ENCODE measurements around the gene CTNNBL1. TPM values are rescaled to one million over a fixed set of nuclear protein-coding genes. Genes with fewer than 3 reads are reported as not detected.

Gene CTNNBL1
- total and polyA plus RNA-seq, 2 donors (not counting 3 experiments of a cell fraction or from before 2014, with no cell fraction given): 20.8 to 60.2 TPM

DNA sequence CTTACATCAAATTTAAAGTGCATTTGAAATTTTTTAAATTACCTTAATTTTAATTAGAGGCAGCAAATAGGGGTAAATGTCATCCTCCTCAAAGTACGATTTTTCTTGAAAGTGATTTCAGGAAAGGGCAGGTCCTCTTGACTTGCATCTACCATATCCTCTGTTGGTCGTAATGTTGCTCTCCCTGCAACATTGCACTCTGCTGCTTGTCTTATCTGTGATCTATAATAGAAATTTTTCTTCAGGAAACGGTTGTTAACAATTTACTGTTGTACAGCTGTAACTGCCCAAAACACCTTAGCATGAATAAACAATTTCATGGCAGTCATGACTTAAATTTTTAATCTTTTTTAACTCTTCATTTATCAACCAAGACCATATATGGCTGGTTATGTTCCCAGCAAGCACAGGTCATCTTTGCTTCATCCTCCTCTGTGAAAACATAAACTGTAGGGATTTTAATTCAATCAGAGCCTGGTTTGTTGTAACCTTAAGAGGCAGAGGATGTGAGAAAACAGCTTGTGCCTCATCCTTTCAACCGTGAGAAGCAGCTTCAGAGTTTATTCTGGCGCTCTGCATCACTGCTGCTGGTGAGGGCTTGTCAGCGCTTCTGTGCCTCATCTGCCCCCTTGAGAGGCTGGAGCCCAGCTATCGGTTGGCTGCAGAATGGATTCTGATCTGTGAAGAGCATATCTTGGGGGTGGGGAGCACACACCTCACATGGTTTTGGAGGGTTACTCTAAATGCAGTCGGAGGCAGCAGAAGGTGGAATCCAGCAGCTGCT, 56.0 kb downstream of the CTNNBL1 start:
- H3K4me3 ChIP-seq (replicated peaks in 1 of 3; ENCODE audit: insufficient read depth in 1 of 3, low read depth in 1 of 3, low read length in 3 of 3): no peak overlapping the region
- no peaks in the 10 kb centered on the region for H3K9me1 ChIP-seq (replicated peaks; ENCODE audit: control insufficient read depth, extremely low read depth, insufficient read depth, low read length)
- ChIA-PET POLR2A (no interaction called here), CTCF (interaction anchor here (1.4 to 1.9 kb wide), 2 partner anchors 15 to 186 kb away, joined by 4 to 5 read pairs; no protein-coding TSS in a partner anchor)
- no peak overlapping the region for H3K9ac ChIP-seq (replicated peaks; ENCODE audit: extremely low read depth, insufficient read depth, low read length)
- H4K20me1 ChIP-seq (replicated peaks; ENCODE audit: control insufficient read depth, extremely low read depth, insufficient read depth, low read length): no peaks in the 10 kb centered on the region
- no peaks in the 10 kb centered on the region for H3K9me3 ChIP-seq (replicated peaks; ENCODE audit: control insufficient read depth, insufficient read depth, low read length)
- H2AFZ ChIP-seq (ENCODE audit: low read depth, low read length): no peak overlapping the region
- BruUV-seq (replicated peaks): no TSS peak
- intact Hi-C loops (cut with micrococcal nuclease) (no loop called here), dilution Hi-C loops (cut with MboI; ENCODE audit: extremely low pct_ligation_motif_present, low sequenced_read_pairs) (no loop called here)
- no peaks in the 10 kb centered on the region for H3K4me1 ChIP-seq (ENCODE audit: control insufficient read depth, extremely low read depth, insufficient read depth, low read length)
- TF ChIP-seq POLR2AphosphoS5 (IDR thresholded peaks at IDR 0.05; ENCODE audit: insufficient read depth, low read depth, low read length): no peak
- H3K27ac ChIP-seq (ENCODE audit: insufficient read depth, low read depth, low read length): no peak overlapping the region
- no peaks in the 10 kb centered on the region for H3K27me3 ChIP-seq (ENCODE audit: control insufficient read depth in 2 of 2, insufficient read depth in 2 of 2, low read length in 2 of 2)
- FAIRE-seq (no peak), DNase-seq (ENCODE audit: low read depth, low spot score) (no peak)
- H3K36me3 ChIP-seq (ENCODE audit: control insufficient read depth in 2 of 2, extremely low read depth in 1 of 2, insufficient read depth in 2 of 2, low read length in 2 of 2): peaks cover 0 to 2% of the 10 kb centered on the region in 2 experiments
- H3K4me2 ChIP-seq (ENCODE audit: insufficient read depth, low read length): no peak overlapping the region
- H3K79me2 ChIP-seq (ENCODE audit: control insufficient read depth, insufficient read depth, low read length): no peaks in the 10 kb centered on the region

DNA sequence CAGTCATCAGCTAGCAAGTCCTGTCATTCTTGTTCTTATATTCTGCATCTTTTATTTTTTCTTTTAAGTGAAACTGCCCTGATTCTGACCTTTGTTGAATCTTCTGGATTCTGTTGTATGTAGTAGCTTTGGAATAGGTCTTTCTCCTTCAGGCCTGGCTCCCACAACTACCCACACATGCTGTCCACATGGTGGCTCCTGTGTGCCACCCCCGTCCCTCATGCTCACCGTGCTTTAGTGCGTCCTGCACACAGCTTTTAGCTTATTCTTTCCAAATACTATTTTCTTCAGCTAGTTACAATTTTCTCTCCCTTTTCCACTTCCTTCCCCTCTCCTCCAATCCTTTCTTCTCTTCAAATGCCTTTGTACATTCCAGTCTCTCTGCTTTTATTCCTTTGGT, 61.8 kb downstream of the CTNNBL1 start:
- Histone ChIP-seq H3K36me3 (ENCODE audit: control insufficient read depth in 2 of 2, extremely low read depth in 1 of 2, insufficient read depth in 2 of 2, low read length in 2 of 2) (no peaks in the 10 kb centered on the region), H3K27ac (ENCODE audit: insufficient read depth, low read depth, low read length) (no peak overlapping the region), H3K9ac (replicated peaks; ENCODE audit: extremely low read depth, insufficient read depth, low read length) (no peak overlapping the region), H3K4me3 (replicated peaks in 1 of 3; ENCODE audit: insufficient read depth in 1 of 3, low read depth in 1 of 3, low read length in 3 of 3) (no peak overlapping the region), H2AFZ (ENCODE audit: low read depth, low read length) (no peak overlapping the region), H3K27me3 (ENCODE audit: control insufficient read depth in 2 of 2, insufficient read depth in 2 of 2, low read length in 2 of 2) (no peaks in the 10 kb centered on the region), H3K4me1 (ENCODE audit: control insufficient read depth, extremely low read depth, insufficient read depth, low read length) (no peaks in the 10 kb centered on the region), H4K20me1 (replicated peaks; ENCODE audit: control insufficient read depth, extremely low read depth, insufficient read depth, low read length) (no peaks in the 10 kb centered on the region), H3K79me2 (ENCODE audit: control insufficient read depth, insufficient read depth, low read length) (no peaks in the 10 kb centered on the region), H3K4me2 (ENCODE audit: insufficient read depth, low read length) (no peak overlapping the region), H3K9me3 (replicated peaks; ENCODE audit: control insufficient read depth, insufficient read depth, low read length) (no peaks in the 10 kb centered on the region), H3K9me1 (replicated peaks; ENCODE audit: control insufficient read depth, extremely low read depth, insufficient read depth, low read length) (no peaks in the 10 kb centered on the region)
- DNase-seq (ENCODE audit: low read depth, low spot score): no peak
- peak; percentile 33 for FAIRE-seq
- POLR2A ChIA-PET: no interaction called here
- intact Hi-C loops (cut with micrococcal nuclease): loop anchor here (5.0 kb wide), 1 partner anchor 467 kb away; no protein-coding TSS in a partner anchor
- CTCF ChIA-PET: interaction anchor here (1.0 to 1.2 kb wide), 2 partner anchors 10 to 22 kb away, joined by 3 to 5 read pairs; no protein-coding TSS in a partner anchor
- TF ChIP-seq POLR2A (IDR thresholded peaks at IDR 0.05; ENCODE audit: low read depth, low read length): no peak
- TF ChIP-seq POLR2AphosphoS5 (IDR thresholded peaks at IDR 0.05; ENCODE audit: insufficient read depth, low read depth, low read length): no peak
- no peak for TF ChIP-seq MYC (IDR thresholded peaks at IDR 0.05; ENCODE audit: low read depth, low read length)
- TF ChIP-seq EZH2 (IDR thresholded peaks at IDR 0.05; ENCODE audit: borderline replicate concordance, low read depth, low read length, severe bottlenecking): no peak
- no peak for TF ChIP-seq FOS (IDR thresholded peaks at IDR 0.05; ENCODE audit: borderline replicate concordance, insufficient read depth, low read length)
- TF ChIP-seq MAX (IDR thresholded peaks at IDR 0.05; ENCODE audit: insufficient read depth, insufficient read length): no peak
- TF ChIP-seq GATA2 (IDR thresholded peaks at IDR 0.05; ENCODE audit: insufficient read depth, insufficient read length, low read depth, low read length): no peak
- dilution Hi-C loops (cut with MboI; ENCODE audit: extremely low pct_ligation_motif_present, low sequenced_read_pairs): no loop called here
- no TSS peak for BruUV-seq (replicated peaks)
